K562 (cell line): Measurements from ENCODE around the gene TMEM147.
A peak's percentile ranks its signal among the peaks of the same experiment; 100 is the strongest.

Source experiments
- ATF3 ChIP-seq, 2 experiments: fragments of 450-650 bp in 1 of 2; sonication (generic) in 1 of 2; formaldehyde crosslinking in 1 of 2; IDR thresholded peaks in 1 of 2; conservative IDR thresholded peaks in 1 of 2; 2 replicates each; pipeline versions ENCODE4 v1.6.1 to v1.8.1; 2016 to 2023; ENCODE audit warnings: mild to moderate bottlenecking in 2 of 2, moderate library complexity in 2 of 2, inconsistent platforms in 1 of 2, missing genetic modification reagents in 1 of 2
- CTCF ChIP-seq, 3 experiments: IDR thresholded peaks in 2 of 3; conservative IDR thresholded peaks in 1 of 3; 2 replicates each; pipeline ENCODE4 v1.5.1; 2011 to 2012; ENCODE audit warnings: low read length in 3 of 3, mild to moderate bottlenecking in 3 of 3, control low read depth in 2 of 3, improper control_type of control experiment in 1 of 3, inconsistent platforms in 1 of 3, low read depth in 1 of 3, mixed read lengths in 1 of 3, moderate library complexity in 1 of 3; ENCODE audit not compliant: insufficient read depth in 2 of 3
- KAT7 ChIP-seq: sonication (generic); formaldehyde crosslinking; IDR thresholded peaks from 2 replicates; pipeline ENCODE4 v1.8.0; 2022; ENCODE audit warnings: missing genetic modification reagents, mild to moderate bottlenecking, borderline replicate concordance
- MAFK ChIP-seq: IDR thresholded peaks from 2 replicates; pipeline ENCODE4 v1.6.1; 2011; ENCODE audit warnings: low read length, improper control_type of control experiment
- PBX2 ChIP-seq, 2 experiments: IDR thresholded peaks in 1 of 2; conservative IDR thresholded peaks in 1 of 2; 2 replicates each; pipeline ENCODE4 v1.6.1; 2016; ENCODE audit warnings: low read depth in 2 of 2, mild to moderate bottlenecking in 1 of 2, missing compliant biosample characterization in 1 of 2, missing genetic modification characterization in 1 of 2, moderate library complexity in 1 of 2
- SMAD3 ChIP-seq: fragments of 450-650 bp; formaldehyde crosslinking; conservative IDR thresholded peaks from 2 replicates; pipeline ENCODE4 v1.4.0; 2020; ENCODE audit warnings: mild to moderate bottlenecking
- TARDBP ChIP-seq: fragments of 450-650 bp; IDR thresholded peaks from 2 replicates; pipeline ENCODE4 v1.6.1; 2016
- TBP ChIP-seq: optimal IDR thresholded peaks from 2 replicates; pipeline ENCODE3; 2011; ENCODE audit warnings: low read depth, low read length, improper control_type of control experiment
- ZNF311 ChIP-seq: fragments of 250-450 bp; sonication (Bioruptor Pico); IDR thresholded peaks from 2 replicates; pipeline ENCODE4 v1.4.0; 2020; ENCODE audit warnings: mild to moderate bottlenecking, moderate library complexity
- TF ChIP-seq, protein P1 (sequence below): sonication (generic); formaldehyde crosslinking; IDR thresholded peaks from 2 replicates; pipeline ENCODE4 v1.8.1; 2023; ENCODE audit warnings: mild to moderate bottlenecking, missing genetic modification reagents
- TF ChIP-seq, protein P2 (sequence below), 2 experiments: fragments of 450-650 bp; formaldehyde crosslinking in 1 of 2; IDR thresholded peaks; 2 replicates each; pipeline versions ENCODE4 v1.4.0 to v1.6.1; 2014 to 2020; ENCODE audit warnings: mild to moderate bottlenecking in 2 of 2, borderline replicate concordance in 1 of 2, low read depth in 1 of 2
- TF ChIP-seq, protein P3 (sequence below): fragments of 450-650 bp; IDR thresholded peaks from 2 replicates; pipeline ENCODE4 v1.6.1; 2016

DNA sequence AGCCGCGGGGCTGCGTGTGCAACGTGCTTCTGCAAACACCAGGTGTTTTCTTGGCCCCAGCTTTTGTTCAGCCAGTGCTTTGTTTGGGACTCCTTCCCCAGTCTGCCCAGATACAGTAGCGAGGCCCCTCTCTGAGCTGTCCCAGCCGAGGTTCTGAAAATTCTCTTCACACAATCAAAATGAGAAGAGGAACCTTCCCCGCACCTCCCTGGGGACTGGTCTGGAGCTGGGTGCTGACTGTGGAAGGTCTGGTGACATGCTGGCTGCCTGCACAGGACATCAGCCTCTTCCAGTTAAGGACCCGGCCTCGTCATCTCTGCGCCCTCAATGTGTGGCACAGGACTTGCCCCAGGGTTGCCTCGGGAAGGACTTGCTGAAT is 13.8 kb downstream of the TMEM147 start:
- no peak for TF ChIP-seq TBP
- no peak for TF ChIP-seq TARDBP
- TF ChIP-seq, protein P1, sequence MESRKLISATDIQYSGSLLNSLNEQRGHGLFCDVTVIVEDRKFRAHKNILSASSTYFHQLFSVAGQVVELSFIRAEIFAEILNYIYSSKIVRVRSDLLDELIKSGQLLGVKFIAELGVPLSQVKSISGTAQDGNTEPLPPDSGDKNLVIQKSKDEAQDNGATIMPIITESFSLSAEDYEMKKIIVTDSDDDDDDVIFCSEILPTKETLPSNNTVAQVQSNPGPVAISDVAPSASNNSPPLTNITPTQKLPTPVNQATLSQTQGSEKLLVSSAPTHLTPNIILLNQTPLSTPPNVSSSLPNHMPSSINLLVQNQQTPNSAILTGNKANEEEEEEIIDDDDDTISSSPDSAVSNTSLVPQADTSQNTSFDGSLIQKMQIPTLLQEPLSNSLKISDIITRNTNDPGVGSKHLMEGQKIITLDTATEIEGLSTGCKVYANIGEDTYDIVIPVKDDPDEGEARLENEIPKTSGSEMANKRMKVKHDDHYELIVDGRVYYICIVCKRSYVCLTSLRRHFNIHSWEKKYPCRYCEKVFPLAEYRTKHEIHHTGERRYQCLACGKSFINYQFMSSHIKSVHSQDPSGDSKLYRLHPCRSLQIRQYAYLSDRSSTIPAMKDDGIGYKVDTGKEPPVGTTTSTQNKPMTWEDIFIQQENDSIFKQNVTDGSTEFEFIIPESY (CRISPR knock-in tag), result no peak
- no peak for TF ChIP-seq PBX2 (CRISPR knock-in tag; IDR thresholded peaks at IDR 0.05; ENCODE audit: low read depth)
- TF ChIP-seq PBX2 (tag; conservative IDR thresholded peaks at IDR 0.05; ENCODE audit: low read depth), result no peak
- TF ChIP-seq KAT7 (CRISPR knock-in tag), result no peak
- TF ChIP-seq CTCF (IDR thresholded peaks at IDR 0.05 in 2 of 3, conservative IDR thresholded peaks at IDR 0.05 in 1 of 3; ENCODE audit: insufficient read depth in 2 of 3, low read depth in 1 of 3, low read length in 3 of 3), result no peak
- TF ChIP-seq, protein P2, sequence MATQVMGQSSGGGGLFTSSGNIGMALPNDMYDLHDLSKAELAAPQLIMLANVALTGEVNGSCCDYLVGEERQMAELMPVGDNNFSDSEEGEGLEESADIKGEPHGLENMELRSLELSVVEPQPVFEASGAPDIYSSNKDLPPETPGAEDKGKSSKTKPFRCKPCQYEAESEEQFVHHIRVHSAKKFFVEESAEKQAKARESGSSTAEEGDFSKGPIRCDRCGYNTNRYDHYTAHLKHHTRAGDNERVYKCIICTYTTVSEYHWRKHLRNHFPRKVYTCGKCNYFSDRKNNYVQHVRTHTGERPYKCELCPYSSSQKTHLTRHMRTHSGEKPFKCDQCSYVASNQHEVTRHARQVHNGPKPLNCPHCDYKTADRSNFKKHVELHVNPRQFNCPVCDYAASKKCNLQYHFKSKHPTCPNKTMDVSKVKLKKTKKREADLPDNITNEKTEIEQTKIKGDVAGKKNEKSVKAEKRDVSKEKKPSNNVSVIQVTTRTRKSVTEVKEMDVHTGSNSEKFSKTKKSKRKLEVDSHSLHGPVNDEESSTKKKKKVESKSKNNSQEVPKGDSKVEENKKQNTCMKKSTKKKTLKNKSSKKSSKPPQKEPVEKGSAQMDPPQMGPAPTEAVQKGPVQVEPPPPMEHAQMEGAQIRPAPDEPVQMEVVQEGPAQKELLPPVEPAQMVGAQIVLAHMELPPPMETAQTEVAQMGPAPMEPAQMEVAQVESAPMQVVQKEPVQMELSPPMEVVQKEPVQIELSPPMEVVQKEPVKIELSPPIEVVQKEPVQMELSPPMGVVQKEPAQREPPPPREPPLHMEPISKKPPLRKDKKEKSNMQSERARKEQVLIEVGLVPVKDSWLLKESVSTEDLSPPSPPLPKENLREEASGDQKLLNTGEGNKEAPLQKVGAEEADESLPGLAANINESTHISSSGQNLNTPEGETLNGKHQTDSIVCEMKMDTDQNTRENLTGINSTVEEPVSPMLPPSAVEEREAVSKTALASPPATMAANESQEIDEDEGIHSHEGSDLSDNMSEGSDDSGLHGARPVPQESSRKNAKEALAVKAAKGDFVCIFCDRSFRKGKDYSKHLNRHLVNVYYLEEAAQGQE (IDR thresholded peaks at IDR 0.05; ENCODE audit: borderline replicate concordance), result peak; percentile 60
- TF ChIP-seq, protein P2 (CRISPR knock-in tag; IDR thresholded peaks at IDR 0.05; ENCODE audit: low read depth), result no peak
- no peak for TF ChIP-seq MAFK
- no peak for TF ChIP-seq ATF3 (IDR thresholded peaks at IDR 0.05)
- no peak for TF ChIP-seq ATF3 (CRISPR knock-in tag; conservative IDR thresholded peaks at IDR 0.05)
- TF ChIP-seq, protein P3, sequence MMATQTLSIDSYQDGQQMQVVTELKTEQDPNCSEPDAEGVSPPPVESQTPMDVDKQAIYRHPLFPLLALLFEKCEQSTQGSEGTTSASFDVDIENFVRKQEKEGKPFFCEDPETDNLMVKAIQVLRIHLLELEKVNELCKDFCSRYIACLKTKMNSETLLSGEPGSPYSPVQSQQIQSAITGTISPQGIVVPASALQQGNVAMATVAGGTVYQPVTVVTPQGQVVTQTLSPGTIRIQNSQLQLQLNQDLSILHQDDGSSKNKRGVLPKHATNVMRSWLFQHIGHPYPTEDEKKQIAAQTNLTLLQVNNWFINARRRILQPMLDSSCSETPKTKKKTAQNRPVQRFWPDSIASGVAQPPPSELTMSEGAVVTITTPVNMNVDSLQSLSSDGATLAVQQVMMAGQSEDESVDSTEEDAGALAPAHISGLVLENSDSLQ, result no peak
- no peak for TF ChIP-seq ZNF311 (CRISPR knock-in tag)
- TF ChIP-seq SMAD3, result no peak
